ENCODE measurements around the gene ORM2. TPM values are rescaled to one million over a fixed set of nuclear protein-coding genes. Genes with fewer than 3 reads are reported as not detected.

ORM2 gene
- total RNA-seq, 1 donor from 2014 or later, result 0.64 TPM

GRCh38 chr9:114283551-114284111 lies 46.0 kb upstream of the ORM2 start:
- no peak for TF ChIP-seq CTCF (IDR thresholded peaks at IDR 0.05)
- DNase-seq (ENCODE audit: low spot score in 2 of 2), result peak; percentile 4 to 52
- no peaks in the 10 kb centered on the region for H3K27me3 ChIP-seq

GRCh38 chr9:114284316-114285060 lies 45.2 kb upstream of the ORM2 start:
- no peak overlapping the region for H3K4me3 ChIP-seq
- no peak overlapping the region for H3K27ac ChIP-seq
- no peak for TF ChIP-seq CTCF (IDR thresholded peaks at IDR 0.05)
- no peaks in the 10 kb centered on the region for H3K9me3 ChIP-seq
- intact Hi-C loops (cut with DNase I), result no loop called here
- peak; percentile 5 to 58 for DNase-seq (ENCODE audit: low spot score in 2 of 2)
- peaks cover 0 to 5% of the 10 kb centered on the region in 2 donors for H3K4me1 ChIP-seq
- no peaks in the 10 kb centered on the region for H3K36me3 ChIP-seq
- no peaks in the 10 kb centered on the region for H3K27me3 ChIP-seq

More at GRCh38 chr9:114283551-114284111, 46.0 kb upstream of the ORM2 start:
- Histone ChIP-seq H3K27ac (no peak overlapping the region), H3K4me3 (no peak overlapping the region), H3K4me1 (peaks cover 0 to 12% of the 10 kb centered on the region in 2 donors), H3K9me3 (no peaks in the 10 kb centered on the region), H3K36me3 (no peaks in the 10 kb centered on the region)
- intact Hi-C loops (cut with DNase I), result no loop called here

GRCh38 chr9:114285166-114285867 lies 44.4 kb upstream of the ORM2 start:
- intact Hi-C loops (cut with DNase I), result no loop called here
- TF ChIP-seq CTCF (IDR thresholded peaks at IDR 0.05), result no peak
- Histone ChIP-seq H3K4me3 (no peak overlapping the region), H3K36me3 (no peaks in the 10 kb centered on the region), H3K27me3 (no peaks in the 10 kb centered on the region), H3K9me3 (no peaks in the 10 kb centered on the region), H3K27ac (no peak overlapping the region), H3K4me1 (peaks cover 0 to 4% of the 10 kb centered on the region in 2 donors)
- DNase-seq (ENCODE audit: low spot score in 2 of 2), result peak; percentile 10 to 68

- H3K27me3 ChIP-seq, result no peaks in the 10 kb centered on the region
- H3K9me3 ChIP-seq, result no peaks in the 10 kb centered on the region
- intact Hi-C loops (cut with DNase I), result no loop called here
- H3K27ac ChIP-seq, result no peak overlapping the region
- H3K4me1 ChIP-seq, result peaks cover 0 to 4% of the 10 kb centered on the region in 2 donors
- DNase-seq (ENCODE audit: low spot score in 2 of 2), result peak; percentile 1 to 37
- no peak overlapping the region for H3K4me3 ChIP-seq
- no peak for TF ChIP-seq CTCF (IDR thresholded peaks at IDR 0.05)
- H3K36me3 ChIP-seq, result no peaks in the 10 kb centered on the region
Observed at GRCh38 chr9:114286146-114286679, 43.5 kb upstream of the ORM2 start.

- Histone ChIP-seq H3K27ac (no peak overlapping the region), H3K4me3 (no peak overlapping the region), H3K36me3 (no peaks in the 10 kb centered on the region), H3K4me1 (peaks cover 0 to 4% of the 10 kb centered on the region in 2 donors), H3K27me3 (no peaks in the 10 kb centered on the region), H3K9me3 (no peaks in the 10 kb centered on the region)
- intact Hi-C loops (cut with DNase I), result no loop called here
- no peak for TF ChIP-seq CTCF (IDR thresholded peaks at IDR 0.05)
- DNase-seq (ENCODE audit: low spot score in 2 of 2), result peak; percentile 4 to 53
Observed at GRCh38 chr9:114287001-114287762, 42.5 kb upstream of the ORM2 start.

Measured in ascending aorta (tissue), 2 donors.